ENCODE measurements around the gene CDH13.

- TF ChIP-seq EGR1 (conservative IDR thresholded peaks at IDR 0.05) = no peak
- TF ChIP-seq SRF (CRISPR knock-in tag; IDR thresholded peaks at IDR 0.05) = no peak
- no peak for TF ChIP-seq ZNF124 (CRISPR knock-in tag; IDR thresholded peaks at IDR 0.05)
- TF ChIP-seq SMAD2 (IDR thresholded peaks at IDR 0.05; ENCODE audit: low read depth, low read length) = no peak
- no peak for TF ChIP-seq HMGXB4 (CRISPR knock-in tag; IDR thresholded peaks at IDR 0.05)
- no peak for TF ChIP-seq TAF1 (IDR thresholded peaks at IDR 0.05; ENCODE audit: control insufficient read depth, extremely low read depth, insufficient read depth, low read length, severe bottlenecking)
- TF ChIP-seq TEAD2 (tag; IDR thresholded peaks at IDR 0.05) = no peak
- TF ChIP-seq NR2C2 (CRISPR knock-in tag; IDR thresholded peaks at IDR 0.05) = no peak
- no peak for TF ChIP-seq NR2C2 (tag; IDR thresholded peaks at IDR 0.05)
- no peak for TF ChIP-seq POLR2AphosphoS5 (IDR thresholded peaks at IDR 0.05; ENCODE audit: control insufficient read depth, insufficient read depth, low read depth, low read length)
- TF ChIP-seq BCOR (IDR thresholded peaks at IDR 0.05) = no peak
- TF ChIP-seq CTCF (IDR thresholded peaks at IDR 0.05 in 2 of 3, conservative IDR thresholded peaks at IDR 0.05 in 1 of 3; ENCODE audit: insufficient read depth in 2 of 3, low read depth in 1 of 3, low read length in 3 of 3) = no peak
Measured at GRCh38 chr16:83711069-83711468, 1084.3 kb downstream of the CDH13 start.

Data from K562 (cell line).